HG02798 (cell line): Measurements from ENCODE around the gene PAWR.
A peak's percentile ranks its signal among the peaks of the same experiment; 100 is the strongest.
"Not testable (repeated sequence)": the region's sequence is repeated elsewhere in the genome, so short reads cannot be mapped to it uniquely, and the experiment has no call there.

Experiments used
- ATAC-seq: cut with Tn5 transposase; IDR thresholded peaks from one replicate; pipeline ENCODE4 v1.9.1; 2021; ENCODE audit warnings: mild to moderate bottlenecking; ENCODE audit not compliant: unreplicated experiment, poor library complexity

The PAWR gene

GRCh38 chr12:79652521-79652920 is 38.2 kb downstream of the PAWR start:
- no peak for ATAC-seq

GRCh38 chr12:79650440-79650839 is 40.3 kb downstream of the PAWR start:
- no peak for ATAC-seq

GRCh38 chr12:79648881-79649280 is 41.9 kb downstream of the PAWR start:
- no peak for ATAC-seq

- not testable (repeated sequence) for ATAC-seq
These were observed 43.9 kb downstream of the PAWR start for GRCh38 chr12:79646843-79647242.

GRCh38 chr12:79645235-79645630 is 45.5 kb downstream of the PAWR start:
- peak; percentile 96 for ATAC-seq

GRCh38 chr12:79644274-79645234 is 46.2 kb downstream of the PAWR start:
- ATAC-seq: no peak

GRCh38 chr12:79643821-79644220 is 46.9 kb downstream of the PAWR start:
- no peak for ATAC-seq

- no peak for ATAC-seq
These were observed 52.3 kb downstream of the PAWR start for GRCh38 chr12:79638490-79638889.

GRCh38 chr12:79637093-79637492 is 53.7 kb downstream of the PAWR start:
- no peak for ATAC-seq

GRCh38 chr12:79635676-79636075 is 55.1 kb downstream of the PAWR start:
- ATAC-seq: no peak

GRCh38 chr12:79634957-79635471 is 55.8 kb downstream of the PAWR start:
- ATAC-seq: no peak

GRCh38 chr12:79629561-79629960 is 61.2 kb downstream of the PAWR start:
- no peak for ATAC-seq

- not testable (repeated sequence) for ATAC-seq
These were observed 64.0 kb downstream of the PAWR start for GRCh38 chr12:79626735-79627134.

- ATAC-seq: no peak
These were observed 66.4 kb downstream of the PAWR start for GRCh38 chr12:79624378-79624777.

GRCh38 chr12:79619872-79620562 is 70.7 kb downstream of the PAWR start:
- ATAC-seq: no peak

GRCh38 chr12:79618848-79619404 is 71.8 kb downstream of the PAWR start:
- no peak for ATAC-seq

GRCh38 chr12:79617696-79618095 is 73.1 kb downstream of the PAWR start:
- no peak for ATAC-seq

GRCh38 chr12:79615596-79616560 is 74.9 kb downstream of the PAWR start:
- ATAC-seq: peak; percentile 56

- ATAC-seq: no peak
These were observed 76.0 kb downstream of the PAWR start for GRCh38 chr12:79614730-79615129.

- no peak for ATAC-seq
These were observed 88.9 kb downstream of the PAWR start for GRCh38 chr12:79601908-79602307.
